Stimulated activated CD4-positive, alpha-beta T cell treated with anti-CD3 and anti-CD28 coated beads, Interleukin-2, amount 100 ng/mL, for 48 hours (primary cell): ENCODE results near the gene ALPK3.

Experiments used
- DNase-seq, 2 donors: peaks; one replicate each; pipeline ENCODE4 v3.0.0-alpha.2; 2020

The ALPK3 gene

GRCh38 chr15:84878504-84878903, 61.3 kb downstream of the ALPK3 start:
- DNase-seq, result peak; percentile 59 to 61

- no peak for DNase-seq
These were observed 62.1 kb downstream of the ALPK3 start for GRCh38 chr15:84879088-84879780.

DNA sequence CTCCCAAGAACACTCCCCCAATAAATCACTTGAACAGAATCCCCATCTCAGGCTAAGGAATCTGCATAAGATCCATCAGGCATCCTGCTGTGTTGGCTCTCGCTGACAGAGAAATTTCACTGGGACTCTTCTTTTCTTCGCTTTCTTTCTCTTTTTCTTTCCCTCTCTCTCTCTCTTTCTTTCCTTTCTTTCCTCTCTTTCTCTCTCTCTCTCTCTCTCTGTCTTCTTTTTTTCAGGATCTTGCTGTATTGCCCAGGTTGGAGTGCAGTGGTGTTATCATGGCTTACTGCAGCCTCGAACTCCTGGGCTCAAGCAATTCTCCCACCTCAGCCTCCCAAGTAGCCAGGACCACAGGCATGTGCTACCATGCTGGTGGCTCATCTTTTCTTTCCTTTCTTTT, 62.9 kb downstream of the ALPK3 start:
- DNase-seq, result no peak

DNA sequence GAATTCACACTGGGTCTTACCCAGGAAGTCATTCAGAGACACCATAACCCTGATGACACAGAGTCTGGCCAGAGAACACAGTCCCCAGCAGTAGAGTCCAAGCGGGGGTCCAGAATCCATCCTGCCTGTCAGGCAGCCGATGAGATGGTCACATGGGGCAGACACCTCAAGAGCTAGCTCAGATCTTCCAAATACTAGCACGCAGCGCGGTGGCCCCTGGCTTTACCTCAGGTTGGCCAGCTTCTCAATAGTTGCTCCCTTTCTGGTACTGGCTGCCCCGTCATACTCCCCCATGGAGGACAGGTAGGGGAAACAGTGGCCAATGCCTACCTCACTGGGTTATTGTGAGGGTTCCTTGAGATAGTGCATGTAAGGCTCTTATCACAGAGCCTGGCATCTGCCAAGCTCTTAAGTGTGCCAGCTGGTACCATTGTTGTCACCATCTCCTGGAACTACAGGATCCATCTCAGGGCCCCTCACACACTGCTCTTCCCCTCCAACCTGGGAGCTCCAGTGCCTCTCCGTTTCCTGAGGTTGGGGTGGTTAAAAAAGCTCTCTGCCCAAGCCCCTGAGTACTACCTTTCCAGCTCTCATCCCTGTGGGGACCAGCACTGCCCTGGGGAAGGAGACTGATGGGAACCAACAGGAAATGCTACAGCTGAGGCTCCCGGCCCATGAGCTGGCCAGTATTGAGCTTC, 63.8 kb downstream of the ALPK3 start:
- DNase-seq, result no peak

DNA sequence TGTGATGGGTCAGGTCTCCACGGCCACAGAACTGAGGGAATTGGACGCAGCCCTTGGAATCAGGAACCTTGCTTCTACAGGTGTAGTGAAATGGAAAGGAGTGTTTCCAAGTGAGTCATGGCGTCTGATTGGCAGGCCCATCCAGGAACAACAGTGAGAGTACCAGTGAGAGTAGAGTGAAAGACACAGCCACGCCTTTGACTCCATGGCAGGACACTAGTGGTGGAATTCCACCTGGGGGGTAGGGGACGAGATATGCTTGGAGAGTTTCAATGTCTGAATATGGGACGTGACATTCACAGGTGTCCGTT, 64.3 kb downstream of the ALPK3 start:
- DNase-seq, result no peak

GRCh38 chr15:84883466-84883865, 66.3 kb downstream of the ALPK3 start:
- DNase-seq, result no peak

DNA sequence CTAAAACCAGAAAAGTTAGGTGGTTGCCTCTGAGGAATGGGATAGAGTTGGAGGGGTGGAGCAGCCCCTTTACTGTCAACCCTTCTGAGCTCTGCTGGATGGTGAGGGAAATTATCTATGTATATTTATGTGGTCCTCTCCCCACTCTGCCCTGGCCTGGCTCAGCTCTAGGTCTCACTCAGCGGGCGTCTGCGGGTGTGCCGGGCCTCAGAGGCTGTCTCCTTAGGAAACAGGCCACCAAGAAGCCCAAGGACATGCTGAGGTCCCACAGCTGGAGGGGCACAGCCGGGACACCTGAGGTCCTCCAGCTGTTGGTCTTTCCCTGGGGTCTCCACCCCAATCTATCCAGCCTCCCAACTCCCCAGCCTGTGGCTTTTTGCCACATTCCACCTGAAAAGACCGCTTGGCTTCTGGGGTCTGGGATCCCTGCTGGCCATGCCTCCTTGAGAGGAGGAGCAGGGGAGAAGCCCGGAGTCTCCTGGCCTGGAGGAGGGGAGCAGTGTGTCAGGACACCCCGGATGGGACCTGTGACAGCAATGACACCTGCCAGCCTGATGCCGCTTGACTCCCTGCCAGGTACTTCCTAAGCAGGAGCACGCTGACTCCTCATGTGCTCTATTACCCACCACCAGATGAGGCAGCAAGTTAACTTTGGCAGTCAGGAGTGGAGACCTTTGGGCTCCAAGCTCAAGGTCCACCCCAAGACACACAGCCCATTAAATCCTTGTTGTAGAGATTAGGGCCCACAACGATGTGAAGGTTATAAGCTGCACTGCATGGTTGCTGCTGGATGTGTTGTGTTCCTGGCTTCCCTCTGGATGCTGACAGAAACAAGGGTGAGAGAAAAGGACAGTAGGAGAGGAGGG, 67.0 kb downstream of the ALPK3 start, which contains the start of gene SLC28A1:
Gene SLC28A1, plus strand, starts transcription at position 747 of the 866 bp plus-strand sequence. CDS start 3,099 bp downstream, outside the sequence.
- no peak for DNase-seq

GRCh38 chr15:84885801-84886200, 68.6 kb downstream of the ALPK3 start:
- DNase-seq, result no peak

- no peak for DNase-seq
These were observed 69.2 kb downstream of the ALPK3 start for GRCh38 chr15:84886211-84886983.

- DNase-seq, result no peak
These were observed 69.8 kb downstream of the ALPK3 start for GRCh38 chr15:84886984-84887299.

DNA sequence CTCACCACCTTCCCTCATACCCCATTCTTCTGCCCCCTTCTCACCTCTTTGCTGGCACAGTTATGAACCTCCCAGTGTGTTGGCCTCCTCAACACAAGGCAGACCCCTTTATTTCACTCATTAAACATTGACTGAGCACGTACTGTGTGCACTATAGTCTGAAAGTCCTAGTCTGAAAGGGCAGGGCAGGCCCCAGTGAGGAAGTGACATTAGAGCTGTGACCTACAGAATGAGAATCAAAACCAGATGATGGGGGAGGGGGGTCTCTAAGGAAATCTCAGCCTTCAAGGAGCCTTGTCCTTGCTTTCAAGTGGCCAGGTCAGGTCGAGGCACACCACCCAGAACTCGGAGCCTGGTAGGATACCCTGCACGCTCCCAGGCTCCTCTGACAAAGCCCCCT, 70.8 kb downstream of the ALPK3 start:
- no peak for DNase-seq

- no peak for DNase-seq
These were observed 71.5 kb downstream of the ALPK3 start for GRCh38 chr15:84888639-84889038.

DNA sequence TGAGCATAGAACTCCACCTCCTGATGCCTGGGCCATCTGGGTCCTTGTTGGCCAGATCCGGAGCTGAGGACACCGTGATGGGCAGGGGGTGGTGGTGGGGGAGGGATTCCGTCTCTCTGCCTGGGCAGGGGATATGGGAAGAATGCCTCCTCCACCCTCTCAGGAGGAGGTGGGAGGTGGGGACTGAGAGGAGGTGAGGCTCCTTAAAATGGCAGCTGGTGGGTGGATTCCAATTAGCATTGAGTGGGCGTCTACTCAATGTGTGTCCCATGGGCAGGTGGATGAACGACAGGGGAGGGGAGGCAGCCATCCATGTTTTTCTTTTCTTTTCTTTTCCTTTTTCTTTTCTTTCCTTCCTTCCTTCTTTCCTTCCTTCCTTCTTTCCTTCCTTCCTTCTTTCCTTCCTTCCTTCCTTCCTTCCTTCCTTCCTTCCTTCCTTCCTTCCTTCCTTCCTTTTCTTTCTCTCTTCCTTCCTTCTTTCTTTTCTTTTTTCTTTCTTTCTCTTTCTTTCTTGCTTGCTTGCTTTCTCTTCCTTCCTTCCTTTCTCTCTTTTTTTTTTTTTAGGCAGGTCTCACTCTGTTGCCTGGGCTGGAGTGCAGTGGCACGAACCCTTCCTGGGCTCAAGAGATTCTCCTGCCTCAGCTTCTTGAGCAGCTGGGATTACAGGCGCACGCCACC, 72.3 kb downstream of the ALPK3 start:
- no peak for DNase-seq

DNA sequence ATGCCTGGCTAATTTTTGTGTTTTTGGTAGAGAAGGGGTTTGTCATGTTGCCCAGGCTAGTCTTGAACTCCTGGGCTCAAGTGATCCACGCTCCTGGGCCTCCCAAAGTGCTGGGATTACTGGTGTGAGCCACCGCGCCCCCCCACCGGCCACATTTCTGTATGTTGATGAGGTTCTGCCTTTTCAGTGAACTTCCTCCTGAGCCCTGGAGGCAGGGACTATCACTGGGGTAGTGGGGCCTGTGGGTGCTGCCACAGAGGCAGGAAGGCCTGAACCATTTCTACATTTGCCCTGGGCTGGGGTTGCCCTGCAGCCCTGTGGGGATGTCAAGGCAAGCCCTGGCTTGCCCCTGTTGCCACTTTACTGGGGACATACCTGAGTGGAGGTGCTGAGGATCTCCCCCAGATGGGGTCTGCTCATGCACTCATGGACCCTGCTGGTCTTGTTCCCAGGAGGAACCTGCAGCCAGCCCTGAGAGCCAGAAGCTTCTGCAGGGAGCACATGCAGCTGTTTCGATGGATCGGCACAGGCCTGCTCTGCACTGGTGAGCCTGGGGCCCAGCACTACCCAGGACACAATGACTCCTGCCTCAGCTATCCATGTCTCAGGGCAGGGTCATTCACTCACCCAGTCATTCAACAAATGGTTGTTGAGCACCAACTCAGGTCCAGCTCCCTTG, 73.0 kb downstream of the ALPK3 start:
- DNase-seq, result no peak

DNA sequence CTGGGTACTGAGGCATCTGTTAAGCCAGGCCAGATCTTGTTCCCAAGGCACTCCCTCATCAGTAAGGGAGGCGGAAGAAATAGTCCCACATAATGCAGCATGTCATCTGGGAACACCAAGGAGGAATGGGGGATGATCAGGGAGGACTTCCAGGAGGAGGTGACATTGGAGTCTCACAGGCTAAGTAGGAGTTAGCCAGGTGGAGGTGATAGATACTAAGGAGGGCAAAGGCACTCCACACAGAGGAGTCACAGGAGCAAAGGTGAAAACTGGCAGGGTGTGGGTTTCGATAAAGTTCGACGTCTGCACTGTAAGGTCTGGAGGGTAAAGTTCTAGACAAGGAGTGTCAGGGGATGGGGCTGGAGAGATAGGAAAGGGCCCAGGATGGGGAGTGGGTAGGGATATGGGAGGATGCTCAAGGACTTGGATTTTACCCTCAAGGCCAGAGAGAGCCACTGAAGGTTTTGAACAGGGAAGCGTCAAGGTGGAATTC, 73.6 kb downstream of the ALPK3 start:
- no peak for DNase-seq

DNA sequence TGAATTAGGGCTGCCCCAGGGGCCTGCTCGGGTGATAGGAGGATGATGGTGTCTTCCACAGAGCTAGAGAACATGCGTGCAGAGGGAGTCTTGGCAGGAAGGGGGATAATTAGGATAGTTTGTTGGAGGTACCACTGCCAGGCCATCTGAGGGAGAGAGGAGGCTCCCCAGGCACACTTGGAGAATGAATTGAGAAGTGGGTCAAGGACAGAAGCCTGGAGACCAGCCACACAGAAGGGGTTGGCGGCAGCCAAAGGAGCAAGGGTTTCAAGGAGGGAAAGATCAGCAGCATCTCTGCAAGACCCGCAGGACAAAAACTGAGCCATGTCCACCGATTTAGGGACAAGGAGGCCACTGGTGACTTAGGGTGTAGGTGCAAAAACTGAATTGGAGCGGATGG, 74.2 kb downstream of the ALPK3 start:
- no peak for DNase-seq

DNA sequence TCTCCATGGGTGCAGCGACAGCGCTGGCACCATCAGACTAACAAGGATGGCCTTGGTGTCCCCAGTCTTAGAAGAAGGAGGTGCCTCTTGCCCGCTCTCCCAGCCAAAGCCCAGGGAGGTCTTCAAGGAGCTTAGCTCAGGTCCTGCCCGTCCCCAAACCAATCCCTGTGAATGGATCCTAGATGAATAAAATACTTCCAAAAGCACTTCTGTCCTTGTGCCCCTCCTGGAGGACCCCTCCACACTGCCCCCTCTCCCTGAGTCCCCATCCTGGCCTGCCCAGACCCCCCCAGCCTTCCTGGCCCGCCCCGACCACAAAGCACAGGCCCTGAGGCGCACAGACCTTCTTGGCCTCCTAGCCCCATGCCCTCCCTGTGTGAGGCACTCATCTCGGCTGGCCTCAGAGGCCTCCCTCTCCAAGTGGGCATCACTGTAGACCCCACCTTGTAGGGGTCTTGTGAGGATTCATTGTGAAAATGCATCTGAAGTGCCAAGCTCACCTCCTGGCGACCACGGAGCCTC, 75.7 kb downstream of the ALPK3 start:
- no peak for DNase-seq

GRCh38 chr15:84893607-84894006, 76.5 kb downstream of the ALPK3 start:
- DNase-seq, result no peak

GRCh38 chr15:84894736-84895425, 77.7 kb downstream of the ALPK3 start:
- no peak for DNase-seq

DNA sequence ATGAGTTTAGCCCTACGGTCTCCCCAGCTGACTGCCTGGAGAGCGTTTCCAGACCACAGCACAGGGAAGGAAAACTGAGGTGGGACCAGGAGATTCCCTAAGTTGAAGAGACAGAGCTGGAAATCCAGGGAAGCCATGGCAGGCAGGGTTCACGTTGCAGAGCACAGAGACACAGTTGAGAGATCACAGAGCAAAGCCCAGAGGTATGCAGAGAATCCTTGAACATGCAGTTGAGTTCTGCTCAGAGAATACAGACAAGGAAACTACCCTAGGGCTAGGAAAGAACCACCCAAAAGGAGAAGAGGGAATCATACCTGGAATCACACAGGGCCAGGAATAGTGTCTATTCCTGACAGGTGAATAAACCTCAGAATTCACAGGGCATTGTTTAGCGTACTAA, 81.6 kb downstream of the ALPK3 start:
- no peak for DNase-seq

- no peak for DNase-seq
These were observed 82.6 kb downstream of the ALPK3 start for GRCh38 chr15:84899750-84900149.
